HepG2 (cell line): ENCODE results near the gene SH3GL1. TPM values are rescaled to one million over a fixed set of nuclear protein-coding genes. Genes with fewer than 3 reads are reported as not detected.

Source experiments
- BRCA1 ChIP-seq: sonication (generic); formaldehyde crosslinking; IDR thresholded peaks from 2 replicates; pipeline ENCODE4 v1.4.0; 2020; ENCODE audit warnings: missing genetic modification reagents
- CAMTA2 ChIP-seq: sonication (generic); formaldehyde crosslinking; IDR thresholded peaks from 2 replicates; pipeline ENCODE4 v1.4.0; 2020; ENCODE audit warnings: mild to moderate bottlenecking, missing genetic modification reagents, borderline replicate concordance
- GATAD2A ChIP-seq: IDR thresholded peaks from 2 replicates; pipeline ENCODE4 v1.6.1; 2016
- HOXA3 ChIP-seq: sonication (generic); formaldehyde crosslinking; IDR thresholded peaks from 2 replicates; pipeline ENCODE4 v1.5.0; 2020; ENCODE audit warnings: missing genetic modification reagents
- KLF15 ChIP-seq: sonication (generic); formaldehyde crosslinking; IDR thresholded peaks from 2 replicates; pipeline ENCODE4 v1.8.1; 2023; ENCODE audit warnings: borderline replicate concordance, mild to moderate bottlenecking, inconsistent platforms, missing genetic modification reagents, mixed read lengths
- NR2F6 ChIP-seq, 2 experiments: IDR thresholded peaks; 2 replicates each; pipeline ENCODE4 v1.6.1; 2016; ENCODE audit warnings: antibody characterized with exemption in 1 of 2, mild to moderate bottlenecking in 1 of 2
- RCOR2 ChIP-seq: IDR thresholded peaks from 2 replicates; pipeline ENCODE4 v1.6.1; 2016; ENCODE audit warnings: missing biosample characterization, missing genetic modification reagents
- YEATS2 ChIP-seq: sonication (generic); formaldehyde crosslinking; IDR thresholded peaks from 2 replicates; pipeline ENCODE4 v1.4.0; 2020; ENCODE audit warnings: missing genetic modification reagents, borderline replicate concordance
- ZNF17 ChIP-seq: sonication (generic); formaldehyde crosslinking; IDR thresholded peaks from 2 replicates; pipeline ENCODE4 v1.5.0; 2020; ENCODE audit warnings: mild to moderate bottlenecking, missing genetic modification reagents
- ZNF564 ChIP-seq: sonication (generic); formaldehyde crosslinking; IDR thresholded peaks from 2 replicates; pipeline ENCODE4 v1.8.1; 2023; ENCODE audit warnings: mild to moderate bottlenecking, missing genetic modification reagents
- ZNF674 ChIP-seq: sonication (generic); formaldehyde crosslinking; IDR thresholded peaks from 2 replicates; pipeline ENCODE4 v1.5.0; 2020; ENCODE audit warnings: low read depth, mild to moderate bottlenecking, missing genetic modification reagents
- ZNF792 ChIP-seq: IDR thresholded peaks from 2 replicates; pipeline ENCODE4 v1.6.1; 2016
- polyA plus RNA-seq, 8 experiments: library from polyadenylated mRNA; depleted of rRNA in 3 of 8; stranded (reverse) in 7 of 8; unstranded in 1 of 8; fragments of >200 nt; fragmentation: Illumina TruSeq in 4 of 8; extraction: Trizol in 4 of 8; gene quantifications; 2 replicates each; pipeline versions ENCODE4 v1.2.1 to v1.2.3, GENCODE V29; 2011 to 2016; ENCODE audit warnings: low read depth in 4 of 8, missing spikeins in 1 of 8, mixed read lengths in 1 of 8; ENCODE audit not compliant: insufficient read depth in 1 of 8
- total RNA-seq, 5 experiments: library from RNA; depleted of rRNA; stranded (reverse); fragments of >200 nt; fragmentation: Illumina TruSeq; extraction: Trizol; gene quantifications; 2 replicates each; pipeline ENCODE4 v1.2.3, GENCODE V29; 2016; ENCODE audit warnings: low read depth in 1 of 5
- TF ChIP-seq, protein P1 (sequence below): sonication (generic); formaldehyde crosslinking; IDR thresholded peaks from 2 replicates; pipeline ENCODE4 v1.5.0; 2020; ENCODE audit warnings: mild to moderate bottlenecking, missing genetic modification reagents, moderate library complexity
- TF ChIP-seq, protein P2 (sequence below): sonication (generic); formaldehyde crosslinking; IDR thresholded peaks from 2 replicates; pipeline ENCODE4 v1.4.0; 2020; ENCODE audit warnings: missing genetic modification reagents, borderline replicate concordance
- TF ChIP-seq, protein P3 (sequence below): sonication (generic); formaldehyde crosslinking; IDR thresholded peaks from 2 replicates; pipeline ENCODE4 v1.4.0; 2020; ENCODE audit warnings: missing genetic modification reagents
- TF ChIP-seq, protein P4 (sequence below): IDR thresholded peaks from 2 replicates; pipeline ENCODE4 v1.6.1; 2018; ENCODE audit warnings: missing genetic modification reagents, mild to moderate bottlenecking, missing compliant biosample characterization
- TF ChIP-seq, protein P5 (sequence below): sonication (generic); formaldehyde crosslinking; conservative IDR thresholded peaks from 2 replicates; pipeline ENCODE4 v1.4.0; 2020; ENCODE audit warnings: missing genetic modification reagents
- TF ChIP-seq, protein P6 (sequence below): sonication (generic); formaldehyde crosslinking; IDR thresholded peaks from 2 replicates; pipeline ENCODE4 v1.4.0; 2020; ENCODE audit warnings: missing genetic modification reagents; ENCODE audit errors: not compliant biosample characterization

The SH3GL1 gene
- total and polyA plus RNA-seq, 2 of the 13 experiments (the other 11 are each of a cell fraction or from before 2014, with no cell fraction given): 33.0 to 45.1 TPM

DNA sequence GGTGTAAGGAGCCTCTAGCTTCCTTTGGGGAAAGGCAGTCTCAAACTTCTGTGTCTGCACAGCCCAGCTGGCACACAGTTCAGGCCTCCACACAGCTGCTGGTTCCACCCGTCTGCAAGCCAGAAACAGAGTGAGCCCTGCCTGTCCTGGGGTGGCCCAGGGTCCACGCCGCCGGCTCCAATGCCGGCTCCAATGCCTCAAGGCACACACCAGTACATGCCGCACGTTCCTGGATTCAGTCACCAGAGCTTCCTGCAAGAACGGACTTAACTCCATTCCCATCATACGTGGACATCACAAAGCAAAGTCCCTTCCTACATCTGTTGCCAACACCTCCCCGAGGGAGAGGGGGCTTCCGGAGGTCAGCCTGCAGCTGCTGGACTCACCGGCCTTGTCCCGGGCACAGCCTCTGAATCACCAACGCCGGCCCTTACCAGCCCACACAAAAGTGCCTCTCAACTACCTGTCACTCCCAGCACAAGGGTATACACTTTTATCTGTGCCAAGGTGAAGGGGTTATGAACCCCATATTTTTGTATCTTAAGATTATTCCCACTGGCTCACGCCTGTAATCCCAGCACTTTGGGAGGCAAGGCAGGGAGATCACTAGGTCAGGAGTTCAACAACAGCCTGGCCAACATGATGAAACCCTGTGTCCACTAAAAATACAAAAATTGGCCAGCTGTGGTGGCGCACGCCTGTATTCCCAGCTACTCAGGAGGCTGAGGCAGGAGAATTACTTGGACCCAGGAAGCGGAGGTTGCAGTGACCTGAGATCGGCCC is 8.5 kb downstream of the SH3GL1 start (continued):
- TF ChIP-seq, protein P1, sequence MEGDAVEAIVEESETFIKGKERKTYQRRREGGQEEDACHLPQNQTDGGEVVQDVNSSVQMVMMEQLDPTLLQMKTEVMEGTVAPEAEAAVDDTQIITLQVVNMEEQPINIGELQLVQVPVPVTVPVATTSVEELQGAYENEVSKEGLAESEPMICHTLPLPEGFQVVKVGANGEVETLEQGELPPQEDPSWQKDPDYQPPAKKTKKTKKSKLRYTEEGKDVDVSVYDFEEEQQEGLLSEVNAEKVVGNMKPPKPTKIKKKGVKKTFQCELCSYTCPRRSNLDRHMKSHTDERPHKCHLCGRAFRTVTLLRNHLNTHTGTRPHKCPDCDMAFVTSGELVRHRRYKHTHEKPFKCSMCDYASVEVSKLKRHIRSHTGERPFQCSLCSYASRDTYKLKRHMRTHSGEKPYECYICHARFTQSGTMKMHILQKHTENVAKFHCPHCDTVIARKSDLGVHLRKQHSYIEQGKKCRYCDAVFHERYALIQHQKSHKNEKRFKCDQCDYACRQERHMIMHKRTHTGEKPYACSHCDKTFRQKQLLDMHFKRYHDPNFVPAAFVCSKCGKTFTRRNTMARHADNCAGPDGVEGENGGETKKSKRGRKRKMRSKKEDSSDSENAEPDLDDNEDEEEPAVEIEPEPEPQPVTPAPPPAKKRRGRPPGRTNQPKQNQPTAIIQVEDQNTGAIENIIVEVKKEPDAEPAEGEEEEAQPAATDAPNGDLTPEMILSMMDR: no peak
- TF ChIP-seq, protein P2, sequence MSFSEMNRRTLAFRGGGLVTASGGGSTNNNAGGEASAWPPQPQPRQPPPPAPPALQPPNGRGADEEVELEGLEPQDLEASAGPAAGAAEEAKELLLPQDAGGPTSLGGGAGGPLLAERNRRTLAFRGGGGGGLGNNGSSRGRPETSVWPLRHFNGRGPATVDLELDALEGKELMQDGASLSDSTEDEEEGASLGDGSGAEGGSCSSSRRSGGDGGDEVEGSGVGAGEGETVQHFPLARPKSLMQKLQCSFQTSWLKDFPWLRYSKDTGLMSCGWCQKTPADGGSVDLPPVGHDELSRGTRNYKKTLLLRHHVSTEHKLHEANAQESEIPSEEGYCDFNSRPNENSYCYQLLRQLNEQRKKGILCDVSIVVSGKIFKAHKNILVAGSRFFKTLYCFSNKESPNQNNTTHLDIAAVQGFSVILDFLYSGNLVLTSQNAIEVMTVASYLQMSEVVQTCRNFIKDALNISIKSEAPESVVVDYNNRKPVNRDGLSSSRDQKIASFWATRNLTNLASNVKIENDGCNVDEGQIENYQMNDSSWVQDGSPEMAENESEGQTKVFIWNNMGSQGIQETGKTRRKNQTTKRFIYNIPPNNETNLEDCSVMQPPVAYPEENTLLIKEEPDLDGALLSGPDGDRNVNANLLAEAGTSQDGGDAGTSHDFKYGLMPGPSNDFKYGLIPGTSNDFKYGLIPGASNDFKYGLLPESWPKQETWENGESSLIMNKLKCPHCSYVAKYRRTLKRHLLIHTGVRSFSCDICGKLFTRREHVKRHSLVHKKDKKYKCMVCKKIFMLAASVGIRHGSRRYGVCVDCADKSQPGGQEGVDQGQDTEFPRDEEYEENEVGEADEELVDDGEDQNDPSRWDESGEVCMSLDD (CRISPR knock-in tag): no peak
- TF ChIP-seq CAMTA2 (CRISPR knock-in tag): no peak
- no peak for TF ChIP-seq YEATS2 (CRISPR knock-in tag)
- TF ChIP-seq ZNF17: no peak
- TF ChIP-seq, protein P3, sequence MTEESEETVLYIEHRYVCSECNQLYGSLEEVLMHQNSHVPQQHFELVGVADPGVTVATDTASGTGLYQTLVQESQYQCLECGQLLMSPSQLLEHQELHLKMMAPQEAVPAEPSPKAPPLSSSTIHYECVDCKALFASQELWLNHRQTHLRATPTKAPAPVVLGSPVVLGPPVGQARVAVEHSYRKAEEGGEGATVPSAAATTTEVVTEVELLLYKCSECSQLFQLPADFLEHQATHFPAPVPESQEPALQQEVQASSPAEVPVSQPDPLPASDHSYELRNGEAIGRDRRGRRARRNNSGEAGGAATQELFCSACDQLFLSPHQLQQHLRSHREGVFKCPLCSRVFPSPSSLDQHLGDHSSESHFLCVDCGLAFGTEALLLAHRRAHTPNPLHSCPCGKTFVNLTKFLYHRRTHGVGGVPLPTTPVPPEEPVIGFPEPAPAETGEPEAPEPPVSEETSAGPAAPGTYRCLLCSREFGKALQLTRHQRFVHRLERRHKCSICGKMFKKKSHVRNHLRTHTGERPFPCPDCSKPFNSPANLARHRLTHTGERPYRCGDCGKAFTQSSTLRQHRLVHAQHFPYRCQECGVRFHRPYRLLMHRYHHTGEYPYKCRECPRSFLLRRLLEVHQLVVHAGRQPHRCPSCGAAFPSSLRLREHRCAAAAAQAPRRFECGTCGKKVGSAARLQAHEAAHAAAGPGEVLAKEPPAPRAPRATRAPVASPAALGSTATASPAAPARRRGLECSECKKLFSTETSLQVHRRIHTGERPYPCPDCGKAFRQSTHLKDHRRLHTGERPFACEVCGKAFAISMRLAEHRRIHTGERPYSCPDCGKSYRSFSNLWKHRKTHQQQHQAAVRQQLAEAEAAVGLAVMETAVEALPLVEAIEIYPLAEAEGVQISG: peak; percentile 71; the same call in 1 of the 2 replicates
- TF ChIP-seq, protein P4, sequence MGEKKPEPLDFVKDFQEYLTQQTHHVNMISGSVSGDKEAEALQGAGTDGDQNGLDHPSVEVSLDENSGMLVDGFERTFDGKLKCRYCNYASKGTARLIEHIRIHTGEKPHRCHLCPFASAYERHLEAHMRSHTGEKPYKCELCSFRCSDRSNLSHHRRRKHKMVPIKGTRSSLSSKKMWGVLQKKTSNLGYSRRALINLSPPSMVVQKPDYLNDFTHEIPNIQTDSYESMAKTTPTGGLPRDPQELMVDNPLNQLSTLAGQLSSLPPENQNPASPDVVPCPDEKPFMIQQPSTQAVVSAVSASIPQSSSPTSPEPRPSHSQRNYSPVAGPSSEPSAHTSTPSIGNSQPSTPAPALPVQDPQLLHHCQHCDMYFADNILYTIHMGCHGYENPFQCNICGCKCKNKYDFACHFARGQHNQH (CRISPR knock-in tag): peak; percentile 51; the same call in 1 of the 2 replicates
- TF ChIP-seq BRCA1 (CRISPR knock-in tag): no peak
- no peak for TF ChIP-seq RCOR2 (CRISPR knock-in tag)
- no peak for TF ChIP-seq ZNF674 (CRISPR knock-in tag)
- TF ChIP-seq HOXA3 (CRISPR knock-in tag): peak; percentile 61; the same call in 1 of the 2 replicates
- TF ChIP-seq, protein P5, sequence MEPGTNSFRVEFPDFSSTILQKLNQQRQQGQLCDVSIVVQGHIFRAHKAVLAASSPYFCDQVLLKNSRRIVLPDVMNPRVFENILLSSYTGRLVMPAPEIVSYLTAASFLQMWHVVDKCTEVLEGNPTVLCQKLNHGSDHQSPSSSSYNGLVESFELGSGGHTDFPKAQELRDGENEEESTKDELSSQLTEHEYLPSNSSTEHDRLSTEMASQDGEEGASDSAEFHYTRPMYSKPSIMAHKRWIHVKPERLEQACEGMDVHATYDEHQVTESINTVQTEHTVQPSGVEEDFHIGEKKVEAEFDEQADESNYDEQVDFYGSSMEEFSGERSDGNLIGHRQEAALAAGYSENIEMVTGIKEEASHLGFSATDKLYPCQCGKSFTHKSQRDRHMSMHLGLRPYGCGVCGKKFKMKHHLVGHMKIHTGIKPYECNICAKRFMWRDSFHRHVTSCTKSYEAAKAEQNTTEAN (CRISPR knock-in tag): 0 out of 2 replicates have a peak, but pooled peaks have one; percentile 50
- no peak for TF ChIP-seq ZNF792
- TF ChIP-seq NR2F6 (IDR thresholded peaks at IDR 0.05): peak; percentile 63
- TF ChIP-seq NR2F6 (CRISPR knock-in tag; IDR thresholded peaks at IDR 0.05): peak; percentile 83
- no peak for TF ChIP-seq KLF15 (CRISPR knock-in tag)
- TF ChIP-seq GATAD2A (CRISPR knock-in tag): peak; percentile 51
- 0 out of 2 replicates have a peak, but pooled peaks have one; percentile 49 for TF ChIP-seq ZNF564 (CRISPR knock-in tag)
- TF ChIP-seq, protein P6, sequence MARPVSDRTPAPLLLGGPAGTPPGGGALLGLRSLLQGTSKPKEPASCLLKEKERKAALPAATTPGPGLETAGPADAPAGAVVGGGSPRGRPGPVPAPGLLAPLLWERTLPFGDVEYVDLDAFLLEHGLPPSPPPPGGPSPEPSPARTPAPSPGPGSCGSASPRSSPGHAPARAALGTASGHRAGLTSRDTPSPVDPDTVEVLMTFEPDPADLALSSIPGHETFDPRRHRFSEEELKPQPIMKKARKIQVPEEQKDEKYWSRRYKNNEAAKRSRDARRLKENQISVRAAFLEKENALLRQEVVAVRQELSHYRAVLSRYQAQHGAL (CRISPR knock-in tag): no peak
